CD4-positive, CD25-positive, alpha-beta regulatory T cell (primary cell): Measurements from ENCODE around the gene TIGD4. TPM values are rescaled to one million over a fixed set of nuclear protein-coding genes. Genes with fewer than 3 reads are reported as not detected.
"Not testable (repeated sequence)": the region's sequence is repeated elsewhere in the genome, so short reads cannot be mapped to it uniquely, and the experiment has no call there.

Experiments
- ATAC-seq, 2 donors: fragments of 150-1000 bp; cut with Tn5 transposase; one replicate each; pipeline ENCODE4 v1.10.0; 2021; ENCODE audit warnings: low read depth in 2 of 2, moderate number of reproducible peaks in 2 of 2, moderate library complexity in 1 of 2
- DNase-seq, 3 donors: peaks; one replicate each; pipeline versions ENCODE4 v3.0.0 to v3.0.0-alpha.2; 2012 to 2022; ENCODE audit warnings: mixed read lengths in 1 of 3
- H3K27ac ChIP-seq: one replicate; pipeline ENCODE4 v1.7.0; 2013; ENCODE audit warnings: mild to moderate bottlenecking, low read length; ENCODE audit not compliant: insufficient read depth, poor library complexity, severe bottlenecking
- H3K27me3 ChIP-seq: one replicate; pipeline ENCODE4 v1.7.0; 2013; ENCODE audit warnings: low read length; ENCODE audit not compliant: control insufficient read depth, insufficient read depth
- H3K36me3 ChIP-seq: one replicate; pipeline ENCODE4 v1.7.0; 2013; ENCODE audit warnings: mild to moderate bottlenecking, low read length, moderate library complexity; ENCODE audit not compliant: control insufficient read depth, insufficient read depth
- H3K4me1 ChIP-seq: 2 replicates; pipeline ENCODE4 v1.7.0; 2013; ENCODE audit warnings: mild to moderate bottlenecking, low read length; ENCODE audit not compliant: insufficient read depth, control insufficient read depth, poor library complexity, severe bottlenecking
- H3K4me3 ChIP-seq: one replicate; pipeline ENCODE4 v1.7.0; 2013; ENCODE audit warnings: low read depth, mild to moderate bottlenecking, low read length, moderate library complexity
- H3K9me3 ChIP-seq, 2 experiments: 1 replicate in 1 of 2; 2 replicates in 1 of 2; pipeline ENCODE4 v1.7.0; 2013; ENCODE audit warnings: low read length in 2 of 2, mild to moderate bottlenecking in 1 of 2, moderate library complexity in 1 of 2; ENCODE audit not compliant: control insufficient read depth in 2 of 2
- H3K27ac Mint-ChIP-seq, 3 donors: one replicate each; pipeline ENCODE4 v1.8.0; 2020 to 2022; ENCODE audit warnings: mild to moderate bottlenecking in 3 of 3, mixed read lengths in 3 of 3, moderate library complexity in 2 of 3
- H3K27me3 Mint-ChIP-seq: one replicate; pipeline ENCODE4 v1.8.0; 2022; ENCODE audit warnings: mild to moderate bottlenecking, mixed read lengths
- H3K36me3 Mint-ChIP-seq: one replicate; pipeline ENCODE4 v1.8.0; 2020; ENCODE audit warnings: mixed read lengths
- H3K4me1 Mint-ChIP-seq, 4 donors: one replicate each; pipeline ENCODE4 v1.8.0; 2020 to 2022; ENCODE audit warnings: mixed read lengths in 4 of 4, mild to moderate bottlenecking in 1 of 4
- H3K4me3 Mint-ChIP-seq, 4 donors: one replicate each; pipeline ENCODE4 v1.8.0; 2020 to 2022; ENCODE audit warnings: mild to moderate bottlenecking in 4 of 4, mixed read lengths in 4 of 4, moderate library complexity in 3 of 4
- H3K9me3 Mint-ChIP-seq, 7 donors: one replicate each; pipeline ENCODE4 v1.8.0; 2020 to 2022; ENCODE audit warnings: mixed read lengths in 7 of 7, mild to moderate bottlenecking in 3 of 7, moderate library complexity in 2 of 7
- polyA plus RNA-seq, 4 donors: library from polyadenylated mRNA; unstranded; fragments of 300-500 nt; fragmentation: Illumina TruSeq; gene quantifications; one replicate each; pipeline ENCODE4 v1.2.3, GENCODE V29; 2021
- total RNA-seq: library from RNA; stranded (reverse); gene quantifications from one replicate; pipeline ENCODE4 v1.2.3, GENCODE V29; 2022

The TIGD4 gene
- total and polyA plus RNA-seq, 5 donors from 2014 or later = 0.18 to 0.25 TPM; not detected in 3

- no peaks in the 10 kb centered on the region for H3K9me3 Mint-ChIP-seq
- peak overlapping the region; percentile 84 for H3K4me3 ChIP-seq
These were observed 646 bp downstream of the TIGD4 start for GRCh38 chr4:152778656-152779512.

GRCh38 chr4:152777488-152777887 lies 2.0 kb downstream of the TIGD4 start:
- peaks cover 21% of the 10 kb centered on the region for H3K4me1 ChIP-seq
- ATAC-seq (no peak), DNase-seq (no peak)
- Mint-ChIP-seq H3K36me3 (no peaks in the 10 kb centered on the region), H3K27ac (no peak overlapping the region), H3K4me1 (peaks cover 4 to 45% (median 29%) of the 10 kb centered on the region in 4 donors), H3K9me3 (no peaks in the 10 kb centered on the region), H3K27me3 (peaks cover 29% of the 10 kb centered on the region), H3K4me3 (peak overlapping the region in 2 of 4 donors; percentile 57 to 92)
- peaks cover 9% of the 10 kb centered on the region for H3K27me3 ChIP-seq
- H3K9me3 ChIP-seq = no peaks in the 10 kb centered on the region
- no peaks in the 10 kb centered on the region for H3K36me3 ChIP-seq
- H3K27ac ChIP-seq = no peak overlapping the region
- no peak overlapping the region for H3K4me3 ChIP-seq

More at GRCh38 chr4:152778656-152779512, 646 bp downstream of the TIGD4 start:
- peak in 1 of 3 donors; percentile 57 for DNase-seq
- Mint-ChIP-seq H3K27me3 (peaks cover 29% of the 10 kb centered on the region), H3K27ac (peak overlapping the region; percentile 93 to 100 (median 99)), H3K36me3 (no peaks in the 10 kb centered on the region), H3K4me1 (peaks cover 4 to 56% (median 37%) of the 10 kb centered on the region in 4 donors), H3K4me3 (peak overlapping the region; percentile 92 to 99 (median 99))
- Histone ChIP-seq H3K4me1 (peaks cover 21% of the 10 kb centered on the region), H3K9me3 (no peaks in the 10 kb centered on the region), H3K36me3 (no peaks in the 10 kb centered on the region), H3K27ac (peak overlapping the region; percentile 83), H3K27me3 (peaks cover 9% of the 10 kb centered on the region)
- ATAC-seq = peak in 1 of 2 donors; percentile 14

GRCh38 chr4:152776352-152776751 lies 3.2 kb downstream of the TIGD4 start:
- H3K9me3 ChIP-seq = no peaks in the 10 kb centered on the region
- no peaks in the 10 kb centered on the region for H3K36me3 ChIP-seq
- peak overlapping the region in 2 of 4 donors; percentile 40 to 77 for H3K4me3 Mint-ChIP-seq
- no peak for DNase-seq
- no peak overlapping the region for H3K27ac Mint-ChIP-seq
- peaks cover 29% of the 10 kb centered on the region for H3K27me3 Mint-ChIP-seq
- no peak overlapping the region for H3K4me3 ChIP-seq
- no peak overlapping the region for H3K27ac ChIP-seq
- peaks cover 25% of the 10 kb centered on the region for H3K4me1 ChIP-seq
- ATAC-seq = no peak
- no peaks in the 10 kb centered on the region for H3K36me3 Mint-ChIP-seq
- H3K4me1 Mint-ChIP-seq = peaks cover 4 to 34% (median 19%) of the 10 kb centered on the region in 4 donors
- H3K27me3 ChIP-seq = peaks cover 9% of the 10 kb centered on the region
- H3K9me3 Mint-ChIP-seq = no peaks in the 10 kb centered on the region

- H3K4me1 Mint-ChIP-seq = peaks cover 0 to 11% (median 8%) of the 10 kb centered on the region in 4 donors
- no peaks in the 10 kb centered on the region for H3K36me3 Mint-ChIP-seq
- DNase-seq (no peak), ATAC-seq (no peak)
- no peaks in the 10 kb centered on the region for H3K9me3 Mint-ChIP-seq
- Histone ChIP-seq H3K4me3 (no peak overlapping the region), H3K27ac (no peak overlapping the region), H3K9me3 (no peaks in the 10 kb centered on the region), H3K4me1 (peaks cover 7% of the 10 kb centered on the region), H3K36me3 (no peaks in the 10 kb centered on the region), H3K27me3 (peaks cover 9% of the 10 kb centered on the region)
- no peak overlapping the region for H3K27ac Mint-ChIP-seq
- no peak overlapping the region for H3K4me3 Mint-ChIP-seq
- H3K27me3 Mint-ChIP-seq = peaks cover 22% of the 10 kb centered on the region
These were observed 5.6 kb downstream of the TIGD4 start for GRCh38 chr4:152773953-152774352.

GRCh38 chr4:152773339-152773738 lies 6.2 kb downstream of the TIGD4 start:
- no peaks in the 10 kb centered on the region for H3K36me3 ChIP-seq
- Mint-ChIP-seq H3K4me1 (peaks cover 0 to 5% (median 3%) of the 10 kb centered on the region in 4 donors), H3K36me3 (no peaks in the 10 kb centered on the region), H3K27ac (no peak overlapping the region), H3K4me3 (no peak overlapping the region), H3K9me3 (no peaks in the 10 kb centered on the region), H3K27me3 (peaks cover 20% of the 10 kb centered on the region)
- H3K4me3 ChIP-seq = no peak overlapping the region
- H3K9me3 ChIP-seq = no peaks in the 10 kb centered on the region
- DNase-seq = no peak
- H3K4me1 ChIP-seq = peaks cover 5% of the 10 kb centered on the region
- ATAC-seq = no peak
- H3K27ac ChIP-seq = no peak overlapping the region
- peaks cover 9% of the 10 kb centered on the region for H3K27me3 ChIP-seq

GRCh38 chr4:152771741-152772533 lies 7.6 kb downstream of the TIGD4 start:
- Mint-ChIP-seq H3K27ac (no peak overlapping the region), H3K27me3 (peaks cover 11% of the 10 kb centered on the region)

GRCh38 chr4:152765069-152765737 lies 14.3 kb downstream of the TIGD4 start:
- not testable (repeated sequence) for H3K27ac Mint-ChIP-seq, H3K4me3 ChIP-seq, H3K9me3 ChIP-seq, H3K27me3 ChIP-seq, H3K36me3 Mint-ChIP-seq, H3K36me3 ChIP-seq, H3K4me1 Mint-ChIP-seq, H3K4me3 Mint-ChIP-seq, H3K4me1 ChIP-seq, DNase-seq, ATAC-seq, H3K27ac ChIP-seq, H3K9me3 Mint-ChIP-seq
- peaks cover 23% of the 10 kb centered on the region for H3K27me3 Mint-ChIP-seq

More at GRCh38 chr4:152771741-152772533, 7.6 kb downstream of the TIGD4 start:
- no peaks in the 10 kb centered on the region for H3K36me3 ChIP-seq
- Mint-ChIP-seq H3K36me3 (no peaks in the 10 kb centered on the region), H3K4me1 (peaks cover 0 to 2% (median under 1%) of the 10 kb centered on the region in 4 donors), H3K9me3 (no peaks in the 10 kb centered on the region), H3K4me3 (no peak overlapping the region)
- no peaks in the 10 kb centered on the region for H3K9me3 ChIP-seq
- H3K4me1 ChIP-seq = peaks cover 5% of the 10 kb centered on the region
- H3K27me3 ChIP-seq = peaks cover 3% of the 10 kb centered on the region
- no peak overlapping the region for H3K27ac ChIP-seq
- DNase-seq (peak in 1 of 3 donors; percentile 48), ATAC-seq (no peak)
- H3K4me3 ChIP-seq = no peak overlapping the region
